HL-60 (cell line): ENCODE results near the gene STXBP4.

ENCODE experiments used
- DNase-seq, 2 experiments: peaks; one replicate each; pipeline ENCODE4 v3.0.0-alpha.2; 2010 to 2020; ENCODE audit warnings: low read depth in 1 of 2, low spot score in 1 of 2
- H3K27ac ChIP-seq: fragments of 250-450 bp; sonication (Bioruptor Pico); replicated peaks from 2 replicates; pipeline ENCODE4 v1.5.1; 2020; ENCODE audit warnings: mild to moderate bottlenecking, moderate library complexity
- H3K27me3 ChIP-seq: fragments of 250-450 bp; sonication (Bioruptor Pico); 2 replicates; pipeline ENCODE4 v1.5.1; 2021; ENCODE audit warnings: mild to moderate bottlenecking, moderate library complexity; ENCODE audit not compliant: insufficient read depth, poor library complexity, severe bottlenecking
- H3K4me3 ChIP-seq: replicated peaks from 2 replicates; pipeline ENCODE4 v1.5.1; 2011; ENCODE audit warnings: mild to moderate bottlenecking, control low read depth, low read length; ENCODE audit not compliant: insufficient read depth
- GABPA ChIP-seq: IDR thresholded peaks from 2 replicates; pipeline ENCODE4 v1.6.1; 2012; ENCODE audit warnings: low read depth
- POLR2AphosphoS5 ChIP-seq: IDR thresholded peaks from 2 replicates; pipeline ENCODE4 v1.6.1; 2012; ENCODE audit warnings: low read depth
- SPI1 ChIP-seq: IDR thresholded peaks from 2 replicates; pipeline ENCODE4 v1.6.1; 2012; ENCODE audit warnings: low read depth, mild to moderate bottlenecking, borderline replicate concordance
- TF ChIP-seq, protein P1 (sequence below): IDR thresholded peaks from 2 replicates; pipeline ENCODE4 v1.6.1; 2012; ENCODE audit warnings: low read depth; ENCODE audit not compliant: insufficient replicate concordance
- TF ChIP-seq, protein P2 (sequence below): IDR thresholded peaks from one replicate; pipeline ENCODE4 v1.5.1; 2011; ENCODE audit warnings: low read length, control low read depth, inconsistent platforms; ENCODE audit not compliant: insufficient read depth

Gene STXBP4

DNA sequence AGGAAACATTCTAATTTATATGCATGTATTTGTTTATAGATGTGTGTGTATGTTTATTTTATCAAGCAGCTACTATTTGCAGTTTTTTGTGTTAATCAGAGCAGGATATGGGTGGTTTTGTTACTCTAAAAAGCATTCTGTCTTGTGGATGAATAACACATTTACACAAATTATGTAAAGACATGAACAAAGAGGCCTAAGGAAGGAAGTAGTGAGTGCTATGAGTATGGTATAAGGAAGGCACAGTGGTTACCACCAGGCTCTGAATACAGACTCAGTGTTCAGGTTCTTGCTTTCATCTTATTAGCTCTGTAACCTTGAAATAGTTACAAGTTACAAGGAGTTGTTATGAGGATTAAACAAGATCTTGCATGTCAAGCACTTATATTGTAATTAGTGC lies 33.9 kb downstream of the STXBP4 start:
- no peak overlapping the region for H3K27ac ChIP-seq
- no peak for DNase-seq
- no peak overlapping the region for H3K4me3 ChIP-seq
- H3K27me3 ChIP-seq: no peaks in the 10 kb centered on the region
- TF ChIP-seq GABPA (no peak), SPI1 (no peak), POLR2AphosphoS5 (no peak)
- TF ChIP-seq, protein P1, sequence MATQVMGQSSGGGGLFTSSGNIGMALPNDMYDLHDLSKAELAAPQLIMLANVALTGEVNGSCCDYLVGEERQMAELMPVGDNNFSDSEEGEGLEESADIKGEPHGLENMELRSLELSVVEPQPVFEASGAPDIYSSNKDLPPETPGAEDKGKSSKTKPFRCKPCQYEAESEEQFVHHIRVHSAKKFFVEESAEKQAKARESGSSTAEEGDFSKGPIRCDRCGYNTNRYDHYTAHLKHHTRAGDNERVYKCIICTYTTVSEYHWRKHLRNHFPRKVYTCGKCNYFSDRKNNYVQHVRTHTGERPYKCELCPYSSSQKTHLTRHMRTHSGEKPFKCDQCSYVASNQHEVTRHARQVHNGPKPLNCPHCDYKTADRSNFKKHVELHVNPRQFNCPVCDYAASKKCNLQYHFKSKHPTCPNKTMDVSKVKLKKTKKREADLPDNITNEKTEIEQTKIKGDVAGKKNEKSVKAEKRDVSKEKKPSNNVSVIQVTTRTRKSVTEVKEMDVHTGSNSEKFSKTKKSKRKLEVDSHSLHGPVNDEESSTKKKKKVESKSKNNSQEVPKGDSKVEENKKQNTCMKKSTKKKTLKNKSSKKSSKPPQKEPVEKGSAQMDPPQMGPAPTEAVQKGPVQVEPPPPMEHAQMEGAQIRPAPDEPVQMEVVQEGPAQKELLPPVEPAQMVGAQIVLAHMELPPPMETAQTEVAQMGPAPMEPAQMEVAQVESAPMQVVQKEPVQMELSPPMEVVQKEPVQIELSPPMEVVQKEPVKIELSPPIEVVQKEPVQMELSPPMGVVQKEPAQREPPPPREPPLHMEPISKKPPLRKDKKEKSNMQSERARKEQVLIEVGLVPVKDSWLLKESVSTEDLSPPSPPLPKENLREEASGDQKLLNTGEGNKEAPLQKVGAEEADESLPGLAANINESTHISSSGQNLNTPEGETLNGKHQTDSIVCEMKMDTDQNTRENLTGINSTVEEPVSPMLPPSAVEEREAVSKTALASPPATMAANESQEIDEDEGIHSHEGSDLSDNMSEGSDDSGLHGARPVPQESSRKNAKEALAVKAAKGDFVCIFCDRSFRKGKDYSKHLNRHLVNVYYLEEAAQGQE: no peak
- TF ChIP-seq, protein P2, sequence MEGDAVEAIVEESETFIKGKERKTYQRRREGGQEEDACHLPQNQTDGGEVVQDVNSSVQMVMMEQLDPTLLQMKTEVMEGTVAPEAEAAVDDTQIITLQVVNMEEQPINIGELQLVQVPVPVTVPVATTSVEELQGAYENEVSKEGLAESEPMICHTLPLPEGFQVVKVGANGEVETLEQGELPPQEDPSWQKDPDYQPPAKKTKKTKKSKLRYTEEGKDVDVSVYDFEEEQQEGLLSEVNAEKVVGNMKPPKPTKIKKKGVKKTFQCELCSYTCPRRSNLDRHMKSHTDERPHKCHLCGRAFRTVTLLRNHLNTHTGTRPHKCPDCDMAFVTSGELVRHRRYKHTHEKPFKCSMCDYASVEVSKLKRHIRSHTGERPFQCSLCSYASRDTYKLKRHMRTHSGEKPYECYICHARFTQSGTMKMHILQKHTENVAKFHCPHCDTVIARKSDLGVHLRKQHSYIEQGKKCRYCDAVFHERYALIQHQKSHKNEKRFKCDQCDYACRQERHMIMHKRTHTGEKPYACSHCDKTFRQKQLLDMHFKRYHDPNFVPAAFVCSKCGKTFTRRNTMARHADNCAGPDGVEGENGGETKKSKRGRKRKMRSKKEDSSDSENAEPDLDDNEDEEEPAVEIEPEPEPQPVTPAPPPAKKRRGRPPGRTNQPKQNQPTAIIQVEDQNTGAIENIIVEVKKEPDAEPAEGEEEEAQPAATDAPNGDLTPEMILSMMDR: no peak

DNA sequence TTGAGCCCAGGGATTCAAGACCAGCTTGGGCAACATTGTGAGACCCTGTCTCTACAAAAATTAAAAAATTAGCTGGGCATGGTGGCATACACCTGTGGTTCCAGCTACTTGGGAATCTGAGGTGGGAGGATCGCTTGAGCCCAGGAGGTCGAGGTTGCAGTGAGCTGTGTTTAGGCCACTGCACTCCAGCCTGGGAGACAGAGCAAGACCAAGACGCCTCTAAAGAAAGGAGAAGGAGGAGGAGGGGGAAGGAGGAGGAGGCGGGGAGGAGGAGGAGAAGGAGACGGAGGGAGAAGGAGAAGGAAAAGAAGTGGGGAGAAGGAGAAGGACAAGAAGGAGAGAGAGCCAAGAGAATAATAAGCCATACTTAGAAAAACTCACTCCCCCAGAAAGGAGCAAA lies 35.9 kb downstream of the STXBP4 start:
- no peak for TF ChIP-seq POLR2AphosphoS5
- H3K4me3 ChIP-seq: no peak overlapping the region
- H3K27ac ChIP-seq: no peak overlapping the region
- DNase-seq: no peak
- no peaks in the 10 kb centered on the region for H3K27me3 ChIP-seq

DNA sequence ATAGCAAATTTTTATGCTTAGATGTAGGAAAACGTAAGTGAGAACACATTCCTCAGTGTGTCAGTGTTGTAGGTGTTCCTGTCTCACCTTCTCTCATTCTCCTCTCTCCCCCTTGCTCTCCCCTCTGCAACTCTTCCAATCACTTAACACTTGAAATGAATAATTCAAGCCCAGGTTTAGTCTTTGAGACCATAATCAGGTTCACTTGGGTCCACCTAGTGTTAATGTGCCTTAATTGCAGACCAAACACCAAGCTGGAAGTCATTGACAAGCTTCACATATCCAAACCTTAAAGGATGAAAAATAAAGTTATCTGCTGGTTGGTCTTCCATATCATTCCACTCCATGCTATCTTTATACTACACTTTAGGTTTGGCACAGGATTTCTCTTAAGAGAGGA lies 37.0 kb downstream of the STXBP4 start:
- no peak overlapping the region for H3K27ac ChIP-seq
- H3K27me3 ChIP-seq: no peaks in the 10 kb centered on the region
- TF ChIP-seq POLR2AphosphoS5: no peak
- TF ChIP-seq, protein P2: peak; percentile 36
- DNase-seq: peak in 1 of 2 experiments; percentile 10
- H3K4me3 ChIP-seq: no peak overlapping the region

DNA sequence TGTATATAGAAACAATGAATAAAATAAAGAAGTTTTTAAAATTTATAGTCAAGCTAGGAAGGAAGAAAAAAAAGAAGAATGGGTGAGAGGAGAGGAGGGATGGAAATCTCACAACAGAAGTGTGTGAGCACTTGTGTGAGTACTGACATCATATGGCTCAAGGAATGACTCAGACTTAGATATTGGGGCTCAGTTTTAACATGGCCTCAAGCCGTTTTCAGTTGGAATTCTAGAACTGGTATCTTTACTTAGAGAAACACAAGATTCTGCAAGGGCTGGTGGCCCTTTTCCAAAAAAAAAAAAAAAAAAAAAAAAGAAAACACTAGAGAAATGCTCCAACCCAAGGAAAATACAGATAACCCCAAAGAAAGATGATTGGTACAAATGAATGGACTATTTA lies 55.1 kb downstream of the STXBP4 start:
- Histone ChIP-seq H3K27ac (no peak overlapping the region), H3K4me3 (no peak overlapping the region), H3K27me3 (no peaks in the 10 kb centered on the region)
- DNase-seq: no peak
- TF ChIP-seq SPI1: no peak
- TF ChIP-seq POLR2AphosphoS5: no peak

DNA sequence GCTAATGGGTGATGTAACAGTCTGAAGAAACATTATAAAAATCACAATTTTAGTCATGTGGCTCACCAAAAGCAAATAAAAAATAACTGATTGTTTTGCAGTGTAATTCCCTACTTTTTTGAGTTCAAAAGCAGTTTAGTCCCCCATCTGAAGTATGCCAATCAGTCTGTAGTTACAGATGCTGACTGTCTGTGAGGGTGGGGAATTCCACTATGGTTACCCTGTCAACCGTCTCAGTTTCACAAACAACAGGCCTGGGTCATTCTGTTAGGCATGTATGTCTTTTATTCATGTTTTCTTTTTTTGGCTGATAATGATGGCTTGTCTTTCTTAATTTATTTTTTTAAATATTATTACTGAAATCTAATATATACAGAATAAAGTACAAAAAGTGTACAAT lies 69.3 kb downstream of the STXBP4 start:
- Histone ChIP-seq H3K4me3 (no peak overlapping the region), H3K27me3 (no peaks in the 10 kb centered on the region), H3K27ac (no peak overlapping the region)
- TF ChIP-seq, protein P1: no peak
- TF ChIP-seq, protein P2: no peak
- TF ChIP-seq POLR2AphosphoS5 (no peak), GABPA (no peak), SPI1 (no peak)
- DNase-seq: no peak
